ENCODE measurements around the gene EMX1. TPM values are rescaled to one million over a fixed set of nuclear protein-coding genes. Genes with fewer than 3 reads are reported as not detected.

The EMX1 gene
- total and polyA plus RNA-seq, 2 of the 13 experiments (the other 11 are each of a cell fraction or from before 2014, with no cell fraction given) = 0.62 to 4.9 TPM

GRCh38 chr2:72917138-72917876, at the start of gene EMX1 (continued):
- TF ChIP-seq SNAPC4 (CRISPR knock-in tag; IDR thresholded peaks at IDR 0.05) (0 out of 2 replicates have a peak, but pooled peaks have one; percentile 13), ZNF138 (CRISPR knock-in tag; IDR thresholded peaks at IDR 0.05; ENCODE audit: low read depth) (no peak), MEF2D (CRISPR knock-in tag; IDR thresholded peaks at IDR 0.05) (no peak), SMARCE1 (IDR thresholded peaks at IDR 0.05; ENCODE audit: borderline replicate concordance) (no peak), ZNF616 (CRISPR knock-in tag; IDR thresholded peaks at IDR 0.05; ENCODE audit: low read depth) (peak; percentile 41; the same call in 1 of the 2 replicates), ZBTB21 (CRISPR knock-in tag; IDR thresholded peaks at IDR 0.05) (no peak), GLI4 (CRISPR knock-in tag; IDR thresholded peaks at IDR 0.05; ENCODE audit: borderline replicate concordance) (no peak; the same call in 1 of the 2 replicates), ZNF598 (CRISPR knock-in tag; IDR thresholded peaks at IDR 0.05; ENCODE audit: borderline replicate concordance) (no peak), ZNF749 (CRISPR knock-in tag; IDR thresholded peaks at IDR 0.05; ENCODE audit: borderline replicate concordance) (no peak), FOXC1 (CRISPR knock-in tag; IDR thresholded peaks at IDR 0.05; ENCODE audit: borderline replicate concordance) (no peak; the same call in 1 of the 2 replicates), TBP (CRISPR knock-in tag; IDR thresholded peaks at IDR 0.05) (no peak), ZNF580 (CRISPR knock-in tag; IDR thresholded peaks at IDR 0.05; ENCODE audit: borderline replicate concordance, low read depth) (no peak), ZBTB25 (CRISPR knock-in tag; IDR thresholded peaks at IDR 0.05) (no peak), BATF2 (CRISPR knock-in tag; IDR thresholded peaks at IDR 0.05) (no peak)

Measured in HepG2 (cell line).